NCI-H526 (cell line): Measurements from ENCODE around the gene NLRP12.
A peak's percentile ranks its signal among the peaks of the same experiment; 100 is the strongest.
"Not testable (repeated sequence)": the region's sequence is repeated elsewhere in the genome, so short reads cannot be mapped to it uniquely, and the experiment has no call there.

Source experiments
- DNase-seq, 2 experiments: peaks; one replicate each; lab custom pipeline; 2025; lab: John Stamatoyannopoulos, UW

The NLRP12 gene

GRCh38 chr19:53780506-53780905, 43.6 kb downstream of the NLRP12 start:
- DNase-seq: no peak

GRCh38 chr19:53775524-53775923, 48.6 kb downstream of the NLRP12 start:
- DNase-seq: no peak

GRCh38 chr19:53774491-53774890, 49.6 kb downstream of the NLRP12 start:
- not testable (repeated sequence) for DNase-seq

GRCh38 chr19:53773999-53774398, 50.1 kb downstream of the NLRP12 start:
- no peak for DNase-seq

GRCh38 chr19:53772943-53773342, 51.2 kb downstream of the NLRP12 start:
- DNase-seq: peak; percentile 63 to 86

- no peak for DNase-seq
These were observed 53.0 kb downstream of the NLRP12 start for GRCh38 chr19:53771144-53771543.

- DNase-seq: not testable (repeated sequence)
These were observed 54.3 kb downstream of the NLRP12 start for GRCh38 chr19:53769696-53770309.

- DNase-seq: peak in 1 of 2 experiments; percentile 5
These were observed 55.7 kb downstream of the NLRP12 start for GRCh38 chr19:53768401-53768800.

- not testable (repeated sequence) for DNase-seq
These were observed 65.1 kb downstream of the NLRP12 start for GRCh38 chr19:53758991-53759390.
